GM19238 (cell line): ENCODE data around the gene NKTR.
A peak's percentile ranks its signal among the peaks of the same experiment; 100 is the strongest.
"Not testable (repeated sequence)": the region's sequence is repeated elsewhere in the genome, so short reads cannot be mapped to it uniquely, and the experiment has no call there.

Experiments
- DNase-seq: peaks from one replicate; pipeline ENCODE4 v3.0.0; 2011; ENCODE audit warnings: low spot score; ENCODE audit not compliant: insufficient read length

Gene NKTR

DNA sequence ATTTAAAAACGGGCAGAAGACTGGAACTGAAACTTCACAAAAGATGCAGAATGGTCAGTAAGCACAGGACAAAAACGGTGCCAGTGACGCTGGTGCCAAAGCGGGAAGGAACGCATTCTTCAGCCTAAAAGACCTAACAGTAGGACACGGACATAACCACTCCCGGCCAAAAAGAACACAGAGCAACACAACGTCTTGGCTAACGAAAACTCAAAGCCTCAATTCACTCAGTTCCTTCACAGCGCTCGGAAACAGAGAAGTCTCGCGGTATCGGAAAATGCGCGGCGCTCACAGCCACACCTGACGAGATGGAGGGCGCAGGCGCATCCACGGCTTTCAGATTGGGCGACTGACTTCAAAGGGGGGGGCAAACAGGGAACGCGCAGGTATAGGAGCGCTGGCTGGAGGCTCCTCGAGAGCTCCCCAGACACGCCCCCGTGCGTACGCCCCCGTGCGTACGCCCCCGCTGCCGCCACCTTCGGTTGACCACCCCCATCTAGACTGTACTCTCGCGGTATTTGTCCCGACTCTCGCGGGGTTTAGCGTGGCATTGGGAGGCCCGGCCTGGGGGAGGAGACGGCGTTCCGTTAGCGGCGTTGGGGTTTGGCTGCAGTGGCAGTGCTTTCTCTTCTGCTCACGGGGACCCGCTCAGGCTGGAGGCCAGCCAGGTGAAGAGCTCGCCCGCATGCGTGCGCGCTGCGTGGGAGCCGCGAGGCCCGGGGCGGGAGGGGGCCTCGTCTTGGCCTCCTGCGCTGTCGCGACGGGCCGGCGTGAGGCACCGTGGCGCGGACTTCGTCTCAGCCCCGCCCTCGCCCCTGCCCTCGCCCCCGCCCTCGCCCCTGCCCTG lies at the start of gene NKTR:
Gene NKTR, plus strand, starts transcription at position 576 of the 847 bp plus-strand sequence. CDS start 321 bp downstream, outside the sequence.
- peak; percentile 69 for DNase-seq

DNA sequence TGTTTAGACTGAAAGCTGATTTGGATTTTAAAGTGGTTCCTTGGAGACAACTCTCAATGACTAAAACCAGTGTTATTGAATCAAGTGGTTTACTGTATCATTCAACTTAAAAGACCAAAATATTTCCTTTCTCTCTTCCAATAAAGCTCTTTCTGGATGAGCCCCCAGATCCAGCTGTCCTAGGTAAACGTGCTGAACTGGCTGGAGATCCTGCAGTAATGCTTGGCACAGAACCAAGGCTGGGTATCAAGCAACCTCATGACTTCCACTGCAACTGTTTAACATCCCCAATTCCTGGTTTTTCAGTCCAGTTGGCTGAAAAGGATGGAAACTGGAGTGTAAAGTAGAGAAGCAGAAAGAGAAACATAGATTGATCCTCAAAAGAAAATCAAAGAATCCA lies 47.7 kb upstream of the NKTR start:
- no peak for DNase-seq

DNA sequence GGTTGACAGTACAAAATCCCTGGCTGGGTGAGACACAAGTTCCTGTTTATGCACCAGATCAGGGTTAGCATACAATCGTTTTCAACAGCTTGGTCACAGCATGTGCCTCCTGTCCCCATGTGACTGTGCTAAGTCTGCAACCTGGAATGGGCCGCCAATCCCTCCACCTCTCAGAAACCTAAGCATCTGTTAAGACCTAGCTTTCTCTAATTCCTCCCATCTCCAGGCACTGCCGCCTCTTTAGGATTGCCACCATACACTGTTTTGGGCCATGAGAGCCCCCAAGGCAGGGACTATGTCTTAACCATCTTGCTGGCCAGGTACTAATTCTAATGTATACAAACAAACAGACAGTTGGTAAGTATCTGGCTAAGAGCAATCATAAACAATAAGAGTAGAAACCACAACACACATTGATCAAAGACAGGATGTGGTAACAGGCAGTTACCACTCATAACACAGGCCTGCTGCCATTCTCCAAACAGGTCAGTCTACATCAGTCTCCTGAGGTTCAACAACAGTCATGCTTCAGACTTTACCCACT lies 44.3 kb upstream of the NKTR start:
- no peak for DNase-seq

DNA sequence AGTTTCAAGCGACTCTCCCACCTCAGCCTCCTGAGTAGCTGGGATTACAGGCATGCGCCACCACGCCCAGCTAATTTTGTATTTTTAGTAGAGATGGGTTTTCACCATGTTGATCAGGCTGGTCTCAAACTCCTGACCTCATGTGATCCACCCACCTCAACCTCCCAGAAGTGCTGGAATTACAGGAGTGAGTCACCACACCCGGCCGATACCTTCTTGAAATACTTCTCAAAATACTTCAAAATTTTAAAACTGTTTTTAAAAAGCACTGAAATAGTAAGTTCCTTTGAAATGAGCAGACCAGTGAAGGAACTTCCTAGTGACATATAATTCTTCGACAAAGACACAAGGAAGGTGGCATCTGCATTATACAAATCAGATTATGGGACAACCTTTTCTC lies 43.7 kb upstream of the NKTR start:
- not testable (repeated sequence) for DNase-seq

DNA sequence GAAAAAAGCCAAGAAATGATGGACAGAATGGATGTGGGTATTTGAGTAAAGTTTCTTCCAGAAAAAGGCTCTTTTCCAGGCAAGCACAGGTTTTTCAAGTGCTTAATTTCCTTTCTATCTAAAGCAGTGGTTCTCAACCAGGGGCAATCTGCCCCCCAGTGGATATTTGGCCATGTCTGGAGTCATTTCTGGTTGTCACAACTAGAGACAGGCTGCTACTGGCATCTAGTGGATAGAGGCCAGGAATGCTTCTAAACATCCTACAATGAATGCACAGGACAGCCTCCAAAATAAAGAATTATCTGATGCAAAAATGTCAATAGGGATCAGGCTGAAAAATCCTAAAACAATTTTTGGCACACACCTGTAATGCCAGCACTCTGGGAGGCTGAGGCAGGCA lies 42.6 kb upstream of the NKTR start:
- DNase-seq, result no peak

DNA sequence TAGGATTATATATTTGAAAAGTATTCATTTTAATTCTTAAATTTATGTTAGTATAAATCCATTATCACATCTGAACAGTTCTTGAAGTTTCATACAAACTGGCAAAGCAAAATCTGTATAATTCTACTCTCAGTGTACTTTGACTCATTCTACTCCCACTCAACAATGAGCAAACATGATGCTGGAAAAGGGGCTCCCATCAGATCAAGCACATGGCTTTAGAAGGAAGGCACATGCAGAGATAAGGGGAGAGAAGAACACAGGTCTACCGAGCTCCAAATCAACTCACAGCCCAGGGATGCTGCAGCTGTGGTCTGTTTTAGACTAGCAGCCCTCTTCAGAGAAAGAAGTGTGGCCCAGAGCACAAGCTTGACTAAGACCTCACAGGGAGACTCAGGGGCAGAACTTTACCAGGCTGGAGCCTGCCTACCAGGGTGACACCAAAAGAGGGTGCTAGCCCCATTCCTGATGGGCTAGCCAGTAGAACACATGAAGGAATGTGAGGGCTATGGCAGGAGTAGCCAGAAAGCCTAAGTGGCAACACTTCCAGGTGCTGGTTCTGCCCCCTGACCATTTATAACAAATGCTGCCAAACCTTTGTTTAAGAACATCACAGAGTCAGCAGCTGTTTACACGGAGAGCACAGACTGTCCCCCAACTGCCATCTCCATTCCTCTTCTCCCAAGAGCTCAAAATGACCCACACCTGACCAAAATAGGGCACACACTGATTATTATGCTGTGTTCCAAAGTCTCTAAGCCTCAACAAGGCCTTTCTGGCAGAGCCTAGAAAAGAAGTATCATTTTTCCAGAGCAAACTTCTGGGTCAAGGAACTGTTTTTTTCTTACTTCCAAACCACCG lies 38.2 kb upstream of the NKTR start:
- DNase-seq, result no peak

DNA sequence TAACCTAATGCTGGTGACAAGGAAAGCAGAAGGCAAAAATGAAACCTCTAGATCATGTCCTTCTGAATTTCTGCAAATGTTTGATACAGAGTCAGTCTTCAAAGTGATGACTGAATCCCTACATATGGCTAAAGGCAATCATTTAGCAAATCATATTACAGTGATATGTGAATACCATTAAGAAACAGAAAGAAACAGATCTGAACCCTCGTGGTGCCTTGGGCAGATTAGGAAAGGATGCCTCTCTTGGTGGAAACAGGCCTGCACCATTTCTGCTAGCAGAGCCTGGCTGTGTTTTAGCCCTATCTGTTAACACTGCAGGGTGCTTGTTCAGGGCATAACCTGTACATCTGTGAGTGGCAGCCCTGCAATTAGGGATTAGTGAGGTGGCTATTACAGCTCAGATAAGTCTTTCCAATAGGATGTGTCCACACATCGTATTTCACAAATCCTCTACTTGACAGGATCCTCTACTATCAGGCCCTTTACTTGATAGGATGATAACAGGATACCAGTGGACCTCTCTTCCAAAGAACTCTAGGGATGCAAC lies 30.8 kb upstream of the NKTR start:
- DNase-seq, result no peak

DNA sequence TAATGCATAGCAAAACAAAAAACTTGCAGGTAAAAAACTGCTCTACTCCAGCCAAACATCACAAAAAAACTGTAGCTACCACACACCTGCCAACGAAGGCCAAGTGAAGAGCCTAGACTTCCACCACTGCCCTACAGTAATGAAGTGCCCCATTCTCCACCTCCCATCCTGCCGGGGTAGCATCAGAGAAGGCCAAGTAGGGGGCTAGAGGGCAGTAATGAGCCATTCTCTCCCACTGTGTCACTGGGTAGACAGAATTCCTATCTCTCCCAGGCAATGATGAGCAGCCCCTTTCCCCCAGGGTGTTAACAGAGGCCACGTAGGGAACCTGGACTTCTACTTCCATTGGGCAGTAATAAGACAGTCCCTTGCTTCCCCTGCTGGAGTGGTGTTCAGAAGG lies 28.2 kb upstream of the NKTR start:
- no peak for DNase-seq

DNA sequence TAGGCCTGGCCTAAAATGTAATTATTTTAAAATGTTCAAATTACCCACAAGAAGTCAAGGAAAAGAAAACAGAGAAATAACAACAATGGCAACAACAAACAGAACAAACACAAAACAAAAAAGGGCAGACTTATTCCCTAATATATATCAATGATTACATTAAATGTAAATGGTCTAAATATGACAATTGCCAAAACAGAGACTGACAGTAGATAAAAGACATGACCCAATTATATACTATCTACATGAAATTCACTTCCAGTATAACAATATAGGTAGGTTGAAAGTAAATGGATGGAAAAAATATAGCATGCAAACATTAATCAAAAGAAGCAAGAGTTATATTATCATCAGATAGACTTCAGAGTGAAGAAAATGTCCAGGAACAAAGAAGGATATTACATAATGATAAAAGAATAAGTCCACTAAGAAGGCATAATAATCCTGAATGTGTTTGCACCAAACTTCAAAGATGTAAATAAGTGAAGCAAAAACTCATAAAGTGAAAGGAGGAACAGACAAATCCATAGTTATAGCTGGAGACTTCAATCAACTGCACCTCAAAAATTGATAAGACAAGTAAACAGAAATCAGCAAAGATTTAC lies 25.2 kb upstream of the NKTR start:
- DNase-seq, result no peak

DNA sequence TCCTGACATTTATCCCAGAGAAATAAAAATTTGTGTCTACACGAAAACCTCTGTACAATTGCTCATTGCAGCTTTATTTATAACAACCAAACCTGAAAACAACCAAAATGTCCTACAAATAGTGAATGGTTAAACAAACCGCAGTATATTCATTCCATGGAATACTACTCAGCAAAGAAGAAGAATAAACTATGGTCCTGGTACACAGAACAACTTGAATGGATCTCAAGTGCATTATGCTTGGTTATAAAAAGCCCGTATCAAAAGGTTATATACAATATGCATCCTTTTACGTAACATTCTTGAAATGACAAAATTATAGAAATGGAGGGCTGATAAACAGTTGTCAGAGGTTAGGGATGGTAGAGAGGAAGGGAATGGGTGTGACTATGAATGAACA lies 22.4 kb upstream of the NKTR start:
- no peak for DNase-seq

DNA sequence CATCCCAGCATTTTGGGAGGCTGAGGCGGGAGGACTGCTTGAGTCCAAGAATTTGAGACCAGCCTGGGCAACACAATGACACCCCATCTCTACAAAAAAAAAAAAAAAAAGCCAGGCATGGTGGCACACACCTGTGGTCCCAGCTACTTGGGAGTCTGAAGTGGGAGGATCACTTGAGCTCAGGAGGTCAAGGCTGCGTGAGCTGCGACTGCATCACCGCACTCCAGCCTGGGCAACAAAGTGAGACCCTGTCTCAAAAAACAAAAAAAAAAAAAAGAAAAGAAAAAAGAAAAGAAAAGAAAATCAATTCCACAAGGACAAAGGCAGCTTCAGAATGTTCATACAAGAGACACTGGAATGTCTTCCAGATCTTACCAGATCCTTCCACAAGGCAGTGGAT lies 21.1 kb upstream of the NKTR start:
- not testable (repeated sequence) for DNase-seq

DNA sequence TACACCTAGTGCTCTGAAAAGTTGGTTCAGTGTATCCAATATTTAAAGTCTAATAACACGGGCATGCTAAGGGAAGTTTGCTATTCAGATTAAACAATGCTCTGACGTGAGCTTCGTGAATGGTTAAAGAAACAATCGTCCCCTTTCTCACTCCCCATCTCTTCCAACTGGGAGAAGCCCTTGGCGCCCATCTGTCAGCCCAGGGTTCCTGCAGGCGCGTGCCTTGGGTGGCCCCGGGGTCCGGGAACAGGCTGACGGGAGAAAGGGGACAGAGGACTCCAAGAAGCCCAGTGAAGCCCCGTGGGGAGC lies 19.1 kb upstream of the NKTR start:
- no peak for DNase-seq

DNA sequence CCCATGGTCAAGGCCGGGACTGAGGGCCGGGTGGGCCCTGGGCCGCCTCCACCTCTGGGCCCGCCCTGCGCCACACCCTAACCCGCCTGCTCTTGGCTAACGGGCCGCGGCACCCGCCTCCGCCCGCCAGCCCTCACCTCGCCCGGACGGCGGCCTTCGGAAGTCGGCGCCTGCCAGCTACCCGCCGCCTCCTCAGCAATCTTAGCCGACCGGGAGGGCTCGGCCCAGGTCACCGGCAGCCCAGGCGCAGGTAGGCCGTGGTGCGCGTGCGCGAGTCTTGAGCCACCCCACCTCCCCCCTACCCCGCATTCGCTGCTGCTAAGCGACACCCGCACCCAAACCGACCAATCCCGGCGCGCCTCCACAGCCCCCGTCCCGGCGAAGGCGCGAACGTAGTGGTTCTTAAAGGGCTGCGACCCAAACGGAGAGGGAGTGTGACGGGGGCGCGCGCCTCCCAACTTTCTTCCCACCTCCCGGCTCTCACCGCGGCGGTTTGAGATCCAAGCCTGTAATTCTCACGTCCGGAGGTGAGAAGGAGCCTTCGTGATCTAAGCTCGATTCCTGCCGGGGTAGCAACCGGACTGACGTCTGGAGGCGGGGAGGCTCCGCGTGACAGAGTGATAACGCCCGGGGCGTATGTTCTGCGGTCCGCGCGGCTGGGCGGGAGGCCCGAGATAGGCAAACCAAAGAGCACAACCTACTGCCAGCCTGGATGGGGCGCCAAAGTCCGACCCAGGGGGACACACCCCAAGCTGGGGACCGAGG lies 18.6 kb upstream of the NKTR start, which contains the start of gene SEC22C:
Gene SEC22C, minus strand, starts transcription at position 259 of the 765 bp plus-strand sequence. CDS start 12,921 bp downstream, outside the sequence.
- peak; percentile 97 for DNase-seq

DNA sequence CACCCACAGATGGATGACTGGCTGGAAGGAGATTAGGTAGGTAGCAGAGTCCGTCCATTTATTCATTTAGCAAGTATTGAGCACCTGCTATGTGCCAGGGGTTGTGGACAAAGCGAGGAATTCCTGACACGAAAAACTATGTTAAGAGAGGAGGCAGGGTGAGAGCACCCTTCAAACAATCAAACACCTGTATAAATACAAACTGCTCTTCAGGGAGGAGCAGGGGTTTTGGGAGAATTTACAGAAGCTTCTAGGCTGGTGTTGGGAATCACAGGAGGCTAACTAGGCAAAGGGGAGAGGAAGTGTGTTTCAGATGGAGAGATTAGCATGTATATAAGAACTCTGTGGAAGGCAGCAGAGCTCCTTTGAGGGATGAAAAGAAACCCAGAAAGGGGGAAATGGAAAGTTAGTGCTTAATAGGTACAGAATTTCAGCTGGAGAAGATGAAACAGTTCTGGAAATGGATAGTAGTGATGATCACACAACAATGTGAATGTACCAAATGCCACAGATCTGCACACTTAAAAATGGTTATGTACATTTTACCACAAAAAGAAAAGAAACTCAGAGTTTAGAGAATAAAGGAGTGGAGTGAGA lies 17.9 kb upstream of the NKTR start:
- no peak for DNase-seq

DNA sequence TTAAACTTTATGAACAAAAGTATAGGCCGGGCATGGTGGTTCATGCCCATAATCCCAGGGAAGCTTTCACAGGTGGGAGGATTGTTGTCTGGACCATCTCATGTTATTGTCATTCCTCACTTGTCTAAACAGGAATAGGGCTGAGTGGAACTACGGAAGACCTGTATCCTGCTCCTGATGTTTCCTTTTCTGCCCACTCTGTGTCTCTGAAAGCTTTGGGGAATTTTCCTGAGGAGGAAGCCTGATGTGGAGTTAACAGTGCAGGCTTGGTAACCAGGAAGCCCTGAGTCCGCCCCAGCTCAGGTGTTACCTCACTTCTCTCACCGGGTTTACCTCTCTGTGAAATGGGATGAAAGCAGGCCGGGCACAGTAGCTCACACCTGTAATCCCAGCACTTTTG lies 11.9 kb upstream of the NKTR start:
- DNase-seq, result no peak

DNA sequence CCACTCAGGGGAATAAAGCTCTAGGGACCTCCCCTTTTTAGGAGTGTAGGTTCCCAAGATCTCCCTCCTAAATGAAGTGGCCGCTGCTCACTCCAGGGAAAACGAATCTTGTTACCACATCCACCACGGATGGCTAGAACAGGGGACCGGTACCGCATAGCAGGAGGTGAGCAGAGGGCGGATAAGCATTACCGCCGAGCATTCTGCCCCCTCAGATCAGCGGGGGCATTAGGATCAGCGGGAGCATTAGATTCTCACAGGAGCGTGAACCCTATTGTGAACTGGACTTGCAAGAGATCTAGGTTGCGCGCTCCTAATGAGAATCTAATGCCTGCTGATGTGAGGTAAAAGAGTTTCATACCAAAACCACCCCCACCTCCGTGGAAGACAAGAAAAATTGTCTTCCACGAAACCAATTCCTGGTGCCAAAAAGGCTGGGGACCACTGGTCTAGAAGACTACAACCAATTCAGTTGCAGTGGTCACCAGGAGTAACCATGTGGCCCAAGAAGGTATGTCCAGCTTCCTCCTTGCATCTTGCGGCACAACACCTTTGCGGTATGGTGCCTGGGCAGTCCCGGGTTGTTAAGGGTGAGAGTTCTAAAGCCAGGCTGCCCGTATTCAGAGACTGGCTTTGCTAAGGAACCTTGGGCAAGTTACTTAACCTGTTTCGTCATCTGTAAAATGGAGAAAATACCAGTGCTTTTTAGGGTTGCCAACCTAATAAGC lies 10.9 kb upstream of the NKTR start:
- no peak for DNase-seq

DNA sequence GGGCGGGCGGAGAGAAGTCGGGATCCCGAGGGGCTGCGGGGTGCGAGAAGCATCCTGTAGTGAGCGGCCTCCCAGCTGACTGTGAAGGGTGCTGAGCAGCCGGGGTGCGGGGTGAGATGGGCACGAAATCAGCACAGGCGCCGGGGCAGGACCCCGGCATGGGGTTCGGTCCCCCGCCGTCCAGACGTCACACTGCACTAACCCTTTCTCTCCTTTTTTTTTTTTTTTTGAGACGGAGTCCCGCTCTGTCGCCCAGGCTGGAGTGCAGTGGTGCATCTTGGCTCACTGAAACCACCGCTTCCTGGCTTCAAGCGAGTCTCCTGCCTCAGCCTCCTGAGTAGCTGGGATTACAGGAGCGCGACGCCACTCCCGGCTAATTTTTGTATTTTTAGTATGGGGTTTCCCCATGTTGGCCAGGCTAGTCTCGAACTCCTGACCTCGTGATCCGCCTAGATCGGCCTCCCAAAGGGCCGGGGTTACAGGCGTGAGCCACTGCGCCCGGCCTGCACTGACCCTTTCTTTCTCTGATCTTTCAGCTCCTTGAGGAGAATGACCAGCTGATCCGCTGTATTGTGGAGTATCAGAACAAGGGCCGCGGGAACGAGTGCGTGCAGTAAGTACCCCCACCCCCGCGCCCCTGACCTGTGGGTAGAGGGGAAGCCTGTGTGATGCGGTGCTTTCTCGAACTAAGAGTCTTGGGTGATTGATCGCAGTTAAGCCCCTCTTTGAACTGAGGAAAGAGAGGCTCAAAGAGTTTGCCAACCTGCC lies 9.3 kb upstream of the NKTR start:
- DNase-seq, result no peak

DNA sequence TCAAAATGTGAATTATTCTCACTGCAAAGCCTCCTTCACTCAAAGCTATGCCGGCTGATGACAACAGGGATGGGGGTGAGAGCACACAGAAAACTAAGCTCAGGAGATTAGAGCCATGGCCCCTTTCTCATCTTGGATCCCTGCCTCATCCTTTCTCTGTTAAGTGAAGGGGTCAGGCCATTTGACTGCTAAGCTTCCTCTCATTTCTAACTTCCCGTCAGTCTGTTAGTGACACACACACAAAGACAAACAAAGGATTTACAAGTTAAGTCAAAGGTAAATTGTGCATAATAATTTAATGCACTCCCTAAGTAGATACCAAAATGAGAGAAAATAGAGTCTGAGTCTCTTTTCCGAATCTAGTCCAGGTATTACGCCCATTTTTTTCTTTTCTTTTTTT lies 8.7 kb upstream of the NKTR start:
- no peak for DNase-seq

DNA sequence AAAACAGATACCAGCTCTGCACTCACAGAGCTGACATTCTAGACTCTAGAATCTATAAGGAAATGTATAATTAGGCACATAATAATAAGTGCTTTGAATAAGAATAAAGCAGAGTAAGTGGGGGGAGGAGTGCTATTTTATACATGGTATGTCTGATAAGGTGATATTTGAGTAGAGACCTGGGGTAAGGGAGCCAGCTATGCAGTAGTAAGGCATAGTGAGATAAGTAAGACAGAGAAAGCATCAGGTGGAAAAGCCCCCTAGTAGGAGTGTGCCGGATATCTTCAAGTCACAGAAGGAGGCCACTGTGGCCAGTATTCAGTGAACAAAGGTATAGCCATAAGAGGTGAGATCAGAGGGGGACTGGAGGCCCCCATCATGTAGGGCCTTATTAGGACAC lies 6.9 kb upstream of the NKTR start:
- no peak for DNase-seq
